Activated CD8-positive, alpha-beta memory T cell treated with anti-CD3 and anti-CD28 coated beads, Interleukin-2, amount 50 U/mL, for 48 hours (primary cell): ENCODE results near the gene KIF3A.

Experiments used
- DNase-seq: peaks from one replicate; pipeline ENCODE4 v3.0.0-alpha.2; 2020

Gene KIF3A

DNA sequence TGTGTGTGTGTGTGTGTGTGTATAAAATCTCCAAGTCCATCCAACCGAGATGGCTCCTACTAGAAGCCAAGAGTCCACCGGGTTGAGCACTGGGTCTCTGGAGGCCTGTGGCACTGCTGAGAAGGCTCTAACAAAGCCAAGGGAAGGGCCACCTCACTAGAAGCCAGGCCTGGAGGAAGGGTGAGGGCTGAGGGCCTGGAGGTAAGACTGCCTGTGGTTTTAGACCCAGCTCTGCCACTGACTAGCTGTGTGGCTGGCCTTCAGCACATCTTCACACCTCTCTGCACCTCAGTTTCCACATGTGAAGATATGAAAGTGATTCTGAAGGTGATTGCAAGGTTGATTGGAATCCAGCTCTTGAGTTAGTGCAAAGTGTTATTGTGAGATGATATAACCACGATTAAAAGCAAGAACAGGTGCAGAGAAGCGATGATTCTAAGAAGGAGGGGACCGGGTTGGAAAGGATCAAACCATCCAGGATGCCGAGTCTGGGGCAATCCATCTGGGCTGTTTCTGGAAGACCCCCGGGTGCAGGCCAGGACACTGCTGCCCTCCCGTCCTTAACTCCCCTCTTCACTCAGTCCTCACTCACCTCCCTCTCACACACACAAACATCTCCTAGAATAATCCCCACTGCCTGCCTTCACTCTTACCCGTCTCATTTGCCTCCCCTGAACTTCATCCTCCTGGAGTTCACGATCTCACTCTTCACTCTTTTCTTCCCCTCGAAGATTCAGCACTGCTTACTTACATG, 61.2 kb downstream of the KIF3A start:
- no peak for DNase-seq

DNA sequence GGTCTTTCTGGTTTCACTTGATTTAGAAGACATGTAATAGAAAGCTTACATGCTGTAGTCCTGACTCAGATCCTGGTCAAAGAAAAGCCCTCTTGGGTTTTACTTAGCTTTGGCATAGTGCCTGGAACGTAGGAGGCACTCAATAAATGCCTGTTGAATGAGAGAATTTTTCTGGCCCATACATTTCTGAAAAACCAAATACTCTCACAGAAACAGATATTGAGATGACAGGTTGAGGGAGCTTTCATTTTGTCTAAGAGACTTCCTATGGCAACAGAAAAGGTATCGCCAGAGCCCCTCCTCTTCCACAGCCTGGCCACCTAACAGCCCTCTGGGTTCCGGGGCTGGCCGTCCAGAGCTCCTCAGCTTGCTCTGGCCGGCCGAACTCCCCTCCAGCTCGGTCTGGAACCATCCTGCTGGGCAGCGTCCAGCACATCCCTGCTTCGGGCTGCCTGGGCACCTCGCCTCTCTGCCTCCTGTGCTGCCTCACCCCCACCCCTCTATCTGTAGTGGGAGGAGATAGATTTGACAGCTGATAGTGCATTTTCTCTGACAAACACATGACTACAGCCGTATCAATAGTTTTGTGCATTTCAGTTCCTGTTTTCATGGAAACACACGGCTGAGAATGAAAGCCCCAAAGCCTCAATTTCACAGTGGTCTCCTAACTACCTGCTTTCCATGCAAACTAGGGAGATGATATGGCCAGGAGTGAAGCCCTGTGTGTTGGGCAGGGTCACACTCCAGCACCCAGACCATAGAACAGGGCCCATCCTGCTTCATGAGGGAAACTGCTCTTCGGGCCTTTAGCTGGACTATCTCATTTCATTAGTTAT, 62.5 kb downstream of the KIF3A start:
- DNase-seq = no peak

DNA sequence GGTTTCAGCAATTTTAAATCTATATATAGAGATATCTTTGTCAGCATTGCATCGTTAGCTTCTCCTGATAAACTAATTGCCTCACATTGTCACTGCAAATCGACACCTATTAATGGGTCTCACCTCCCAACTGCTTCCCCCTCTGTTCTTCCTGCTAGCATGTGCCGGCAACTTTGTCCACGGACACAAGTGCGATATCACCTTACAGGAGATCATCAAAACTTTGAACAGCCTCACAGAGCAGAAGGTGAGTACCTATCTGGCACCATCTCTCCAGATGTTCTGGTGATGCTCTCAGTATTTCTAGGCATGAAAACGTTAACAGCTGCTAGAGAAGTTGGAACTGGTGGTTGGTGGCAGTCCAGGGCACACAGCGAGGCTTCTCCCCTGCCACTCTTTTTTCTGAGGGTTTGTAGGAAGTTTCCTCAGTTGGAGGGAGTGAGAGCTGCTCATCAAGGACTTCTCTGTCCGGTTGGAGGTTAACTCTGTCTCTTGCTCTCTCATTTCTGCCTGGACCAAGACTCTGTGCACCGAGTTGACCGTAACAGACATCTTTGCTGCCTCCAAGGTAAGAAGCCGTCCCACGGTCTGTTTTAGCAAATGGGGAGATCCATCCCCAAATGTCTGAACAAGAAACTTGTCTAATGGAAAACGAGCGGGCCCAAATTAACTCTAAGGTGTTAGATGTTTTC, 63.3 kb downstream of the KIF3A start, which contains the start of gene IL4:
TSS of gene IL4 (plus strand) at position 51 of the 692 bp plus-strand sequence. CDS start at position 113, 62 bp downstream.
- no peak for DNase-seq

DNA sequence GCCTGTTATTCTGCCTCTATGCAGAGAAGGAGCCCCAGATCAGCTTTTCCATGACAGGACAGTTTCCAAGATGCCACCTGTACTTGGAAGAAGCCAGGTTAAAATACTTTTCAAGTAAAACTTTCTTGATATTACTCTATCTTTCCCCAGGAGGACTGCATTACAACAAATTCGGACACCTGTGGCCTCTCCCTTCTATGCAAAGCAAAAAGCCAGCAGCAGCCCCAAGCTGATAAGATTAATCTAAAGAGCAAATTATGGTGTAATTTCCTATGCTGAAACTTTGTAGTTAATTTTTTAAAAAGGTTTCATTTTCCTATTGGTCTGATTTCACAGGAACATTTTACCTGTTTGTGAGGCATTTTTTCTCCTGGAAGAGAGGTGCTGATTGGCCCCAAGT, 63.9 kb downstream of the KIF3A start:
- DNase-seq = no peak

DNA sequence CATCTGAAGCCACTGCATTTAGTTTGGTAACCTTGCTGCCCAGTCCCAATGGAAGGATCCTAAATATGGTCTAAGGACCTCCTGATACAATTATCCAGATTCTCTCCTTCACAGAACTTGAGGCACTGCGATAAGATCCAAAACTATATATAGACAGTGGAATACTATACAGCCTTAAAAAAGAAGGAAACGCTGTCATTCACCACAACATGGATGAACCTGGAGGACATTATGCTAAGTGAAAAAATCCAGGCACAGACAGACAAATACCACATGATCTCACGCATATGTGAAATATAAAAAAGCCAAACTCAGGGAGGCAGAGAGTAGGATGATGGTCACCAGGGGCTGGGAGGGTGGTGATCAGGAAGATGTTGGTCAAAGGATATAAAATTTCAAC, 66.3 kb downstream of the KIF3A start:
- DNase-seq = no peak

DNA sequence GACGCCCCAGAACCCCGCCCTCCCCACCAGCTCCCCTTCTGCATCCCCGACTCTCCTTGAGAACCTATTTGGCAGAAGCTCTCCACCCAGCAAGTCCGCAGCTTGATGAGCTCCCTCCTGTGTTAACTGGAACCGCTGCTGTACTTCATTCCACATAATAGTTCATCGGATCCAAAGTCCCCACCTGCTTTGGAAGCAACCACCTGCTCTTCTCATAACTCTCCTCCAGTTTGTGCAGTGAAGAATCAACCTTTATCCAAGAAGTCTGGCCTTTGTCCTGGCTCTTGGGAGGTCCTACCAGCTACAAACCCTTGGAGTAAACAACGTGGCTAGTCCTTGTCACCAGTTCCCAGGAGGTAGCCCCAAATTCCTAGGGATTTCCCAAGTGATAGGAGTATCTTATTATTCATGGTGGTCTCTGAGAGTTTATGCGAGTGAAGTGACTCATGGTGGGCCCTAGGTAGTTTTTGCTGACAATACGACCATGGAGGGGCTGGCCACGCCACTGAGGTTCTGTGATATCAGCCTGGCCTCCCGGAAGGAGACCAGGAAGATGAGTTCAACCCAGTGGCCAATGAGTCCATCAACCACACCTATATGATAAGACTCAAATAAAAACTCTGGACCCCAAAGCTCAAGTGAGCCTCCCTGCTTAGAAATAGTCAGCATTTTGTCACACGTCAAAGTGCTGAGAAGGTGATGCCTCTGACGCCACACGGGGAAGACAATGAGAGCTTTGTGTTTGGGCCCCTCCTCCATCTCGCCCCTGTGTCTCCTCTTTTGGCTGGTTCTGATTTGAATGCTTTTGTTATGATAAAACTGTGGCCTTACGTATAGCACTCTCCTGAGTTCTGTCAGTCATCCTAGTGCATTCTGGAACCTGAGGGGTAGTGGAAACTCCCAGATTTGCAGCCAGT, 67.1 kb downstream of the KIF3A start:
- DNase-seq = no peak

DNA sequence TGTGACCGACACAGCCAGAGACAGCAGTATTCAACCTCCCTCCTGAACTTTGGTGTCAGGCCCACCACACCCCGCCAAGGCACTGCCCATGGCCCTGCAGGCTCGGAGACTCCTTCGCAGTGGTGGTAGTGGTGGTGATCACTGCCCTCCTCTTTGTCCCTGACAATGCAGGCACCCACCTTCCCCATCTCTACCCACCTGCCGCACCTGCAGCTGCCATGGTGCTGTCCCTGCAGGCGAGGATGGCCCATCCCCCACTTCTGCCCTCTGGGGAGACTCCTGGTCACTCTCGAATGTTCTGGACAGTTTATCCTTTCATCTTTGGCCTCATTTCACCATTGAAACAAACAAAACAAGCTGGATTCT, 67.9 kb downstream of the KIF3A start:
- DNase-seq = no peak

DNA sequence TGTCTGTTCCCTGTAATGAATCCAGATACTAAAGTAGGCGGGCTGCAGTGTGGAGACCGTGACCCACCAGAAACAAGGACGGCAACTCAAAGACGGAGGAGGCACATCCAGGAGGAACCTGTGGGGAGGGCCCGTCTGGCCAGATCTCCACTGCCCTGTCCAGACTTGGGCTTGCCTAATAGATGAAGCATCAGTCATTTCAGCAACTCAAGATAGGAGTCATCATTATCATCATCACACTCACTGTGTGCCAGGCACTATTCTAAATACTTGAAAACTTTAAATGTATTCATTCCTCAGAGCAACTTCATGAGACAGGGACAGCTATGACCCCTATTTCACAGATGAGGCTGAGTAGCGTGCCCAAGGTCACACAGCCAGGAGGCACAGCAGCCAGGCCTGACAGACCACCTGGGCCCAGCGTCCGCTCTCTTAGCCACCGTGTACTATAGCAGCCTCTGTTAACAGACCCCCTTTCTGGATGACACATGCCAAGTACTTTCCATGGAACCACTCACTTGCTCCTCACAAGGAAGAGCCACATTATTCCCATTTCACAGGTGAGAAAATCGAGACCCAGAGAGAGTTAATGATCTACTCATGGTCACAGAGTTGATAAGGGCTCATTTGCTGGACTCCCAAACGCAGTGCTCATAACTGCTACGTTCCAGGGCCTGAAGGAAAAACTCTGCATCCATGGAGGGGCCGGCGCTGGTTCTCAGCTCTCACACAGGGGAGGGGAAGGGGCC, 68.5 kb downstream of the KIF3A start:
- no peak for DNase-seq

DNA sequence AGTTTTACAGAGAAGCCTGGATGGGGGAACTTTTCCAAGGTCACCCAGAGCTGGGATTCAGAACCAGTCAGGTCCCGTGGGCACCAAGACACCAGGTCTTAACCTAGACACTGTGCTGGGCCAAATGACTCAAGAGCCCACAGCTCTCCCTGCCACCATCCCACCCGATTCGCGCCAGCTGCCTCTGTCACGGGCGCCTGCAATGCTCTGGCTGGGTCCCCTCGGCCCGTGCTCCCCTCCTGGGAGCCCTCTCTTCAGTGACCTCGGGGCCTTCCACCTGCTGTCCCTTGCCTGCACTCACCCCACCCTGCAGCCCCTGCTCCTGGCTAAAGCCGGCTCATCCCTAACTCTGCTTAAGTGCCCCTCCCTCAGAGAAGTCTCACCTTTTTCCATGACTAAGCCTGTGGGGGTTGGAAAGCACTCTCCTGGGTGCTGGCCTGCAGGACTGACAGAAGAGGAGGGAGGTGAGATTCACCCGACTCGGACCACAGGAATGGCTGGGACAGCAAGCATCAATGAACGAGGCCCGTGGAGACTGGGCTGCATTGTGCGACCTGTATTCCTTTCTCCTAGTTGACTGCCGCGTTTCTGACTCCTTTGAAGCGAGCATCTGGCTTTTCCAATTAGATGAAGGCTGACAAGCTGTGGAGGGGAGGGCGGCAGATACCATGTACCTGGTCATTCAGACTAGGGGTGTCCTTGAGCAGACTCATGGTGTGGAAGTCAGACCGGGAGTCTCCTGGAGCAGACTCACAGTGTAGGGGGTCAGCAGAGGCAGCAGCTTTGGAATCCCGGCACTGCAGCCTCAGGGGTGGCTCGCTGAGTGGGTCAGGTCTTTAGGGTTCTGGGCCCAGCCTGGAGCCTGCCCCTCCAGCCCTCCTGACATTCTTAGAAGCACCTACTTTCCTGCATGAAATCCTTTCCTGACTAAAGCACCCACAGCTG, 69.3 kb downstream of the KIF3A start:
- DNase-seq = no peak

DNA sequence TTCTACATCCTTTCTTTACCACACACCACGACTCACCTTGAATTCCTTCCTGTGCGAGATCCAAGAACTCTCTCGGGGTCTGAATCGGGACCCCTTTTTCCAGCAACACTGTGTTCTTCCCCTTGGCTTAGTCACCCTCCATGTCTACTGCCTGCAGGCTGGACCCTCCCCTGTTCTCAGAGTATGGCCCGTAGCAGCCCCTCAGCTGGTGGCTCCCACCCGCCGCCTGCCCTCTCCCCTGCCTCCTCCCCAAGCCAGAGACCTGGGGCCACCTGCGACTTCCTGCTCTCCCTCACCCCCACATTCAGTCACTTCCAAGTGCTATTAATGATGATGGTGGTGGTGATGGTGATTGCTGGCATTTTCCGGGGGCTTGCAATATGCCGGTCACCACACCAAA, 70.0 kb downstream of the KIF3A start:
- no peak for DNase-seq

DNA sequence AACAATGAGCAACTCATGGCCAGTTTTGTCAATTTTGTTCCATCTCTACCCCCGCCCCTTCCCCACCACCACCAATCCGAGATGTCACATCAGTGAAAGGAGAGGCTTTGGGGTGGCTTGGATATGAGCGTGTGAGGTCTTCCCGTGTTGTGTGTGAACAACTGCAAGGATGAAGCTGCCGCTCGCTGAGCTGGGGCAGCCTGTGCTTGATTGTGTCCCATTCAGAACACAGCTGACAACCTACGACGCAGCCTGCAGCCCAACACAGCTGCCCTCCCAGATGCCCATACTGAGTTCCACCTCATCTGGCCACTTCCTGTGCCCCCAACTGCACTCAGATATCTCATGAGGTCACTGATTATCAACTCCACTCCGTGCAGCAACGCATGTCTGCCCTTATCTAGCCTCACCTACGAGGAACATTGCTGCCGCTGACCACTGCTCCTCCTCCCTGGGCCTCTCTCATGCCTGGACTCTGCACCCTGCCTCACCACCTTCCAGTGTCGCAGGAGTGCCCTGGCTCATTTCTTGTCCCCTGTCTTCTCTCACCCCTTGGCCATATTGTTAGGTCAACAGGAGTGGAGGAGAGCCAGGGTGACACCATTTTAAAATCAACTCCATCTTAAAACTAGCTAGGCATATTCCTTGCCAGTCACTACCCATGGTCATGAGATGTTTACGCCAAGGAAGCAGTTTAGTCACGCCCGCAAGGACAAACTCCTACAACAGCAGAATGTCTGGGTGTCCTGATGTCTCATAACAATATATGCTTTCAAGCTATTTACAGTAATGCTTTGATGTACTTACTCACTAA, 70.8 kb downstream of the KIF3A start:
- no peak for DNase-seq

DNA sequence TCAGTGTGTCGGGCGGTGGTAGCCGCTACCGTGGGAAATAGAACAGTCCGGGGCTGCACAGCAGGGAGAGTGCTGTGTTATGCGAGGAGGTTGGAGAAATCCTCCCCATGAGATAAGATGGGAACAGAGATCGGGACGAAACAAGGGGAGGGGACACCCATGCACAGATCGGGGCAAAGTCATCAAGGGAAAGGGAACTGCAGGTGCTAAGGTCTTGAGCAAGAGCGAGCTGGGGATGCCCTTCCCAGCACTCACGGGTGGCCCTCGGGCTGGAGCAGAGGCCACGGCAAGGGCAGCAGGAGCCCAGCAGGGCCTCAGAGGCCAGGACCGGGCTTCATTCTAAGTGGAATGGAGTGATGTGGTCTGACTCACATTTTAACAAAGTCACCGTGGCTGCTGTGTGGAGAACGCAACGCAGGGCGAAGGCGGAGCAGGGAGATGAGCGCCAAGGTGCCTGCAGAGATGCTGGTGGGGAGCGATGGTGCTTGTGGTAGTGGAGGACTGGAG, 71.7 kb downstream of the KIF3A start:
- peak; percentile 47 for DNase-seq

DNA sequence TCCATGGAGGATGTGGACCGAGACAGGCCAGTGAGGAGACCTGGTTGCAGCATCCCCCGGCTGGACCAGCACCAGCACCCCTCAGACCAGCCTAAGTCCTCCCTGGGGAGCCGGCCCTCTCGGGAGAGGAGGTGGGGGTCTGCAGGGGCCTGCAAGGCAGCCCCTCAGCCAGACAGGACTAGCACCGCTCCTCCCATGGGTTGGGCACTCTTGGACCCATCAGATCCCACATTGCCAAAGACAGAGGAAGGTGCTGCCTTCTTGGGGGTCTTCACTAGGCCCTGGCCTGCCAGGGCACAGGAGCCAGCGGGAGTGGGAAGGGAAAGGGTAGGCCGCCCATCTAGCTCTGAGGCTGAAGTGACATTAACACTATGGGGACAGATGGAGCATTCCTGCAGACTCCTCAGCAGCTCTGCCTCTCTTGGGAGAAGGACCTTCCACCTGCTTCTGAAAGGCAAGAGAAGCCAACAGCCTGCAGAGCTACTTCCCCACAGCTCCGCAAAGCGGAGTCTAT, 72.6 kb downstream of the KIF3A start:
- DNase-seq = peak; percentile 52

DNA sequence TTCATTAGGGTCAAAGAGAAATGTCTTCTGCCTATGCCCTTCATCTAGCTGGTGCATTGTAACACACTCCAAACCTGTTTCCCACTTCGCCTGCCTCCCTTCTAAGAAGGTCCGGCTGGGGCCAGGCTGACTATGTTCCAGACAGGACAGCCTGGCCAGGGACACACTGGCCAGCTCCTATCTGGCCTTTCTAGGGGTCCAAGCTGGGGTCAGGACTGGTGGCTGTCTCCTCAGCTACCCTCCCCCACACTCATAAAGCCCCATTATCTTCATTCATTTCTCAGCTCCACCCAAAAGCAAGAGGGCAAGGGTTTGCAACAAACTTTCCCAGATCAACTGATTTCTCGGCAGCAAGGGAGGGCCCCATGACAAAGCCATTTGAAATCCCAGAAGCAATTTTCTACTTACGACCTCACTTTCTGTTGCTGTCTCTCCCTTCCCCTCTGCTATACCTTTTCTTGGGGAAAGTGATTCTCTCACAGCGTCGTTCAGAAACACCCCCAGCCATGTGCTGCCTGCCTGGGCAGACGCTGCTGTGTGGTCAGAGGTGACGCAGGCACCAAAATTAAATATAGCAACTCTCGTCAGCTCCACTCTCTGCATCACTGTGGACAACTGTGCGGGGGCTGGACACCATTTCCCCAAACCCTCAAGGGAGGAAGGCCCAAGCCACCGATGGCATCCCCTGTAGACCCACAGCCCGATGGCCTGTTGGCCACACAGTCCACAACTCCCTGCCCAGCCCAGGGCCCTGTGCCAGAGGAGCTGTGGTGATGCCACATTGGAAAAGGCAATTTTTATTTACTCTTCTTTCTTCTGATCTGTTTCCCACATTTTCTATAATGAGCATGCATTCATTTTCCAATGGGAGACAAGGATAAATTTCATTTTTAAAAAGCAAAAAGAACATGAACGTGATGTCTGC, 73.3 kb downstream of the KIF3A start:
- peak; percentile 54 for DNase-seq

DNA sequence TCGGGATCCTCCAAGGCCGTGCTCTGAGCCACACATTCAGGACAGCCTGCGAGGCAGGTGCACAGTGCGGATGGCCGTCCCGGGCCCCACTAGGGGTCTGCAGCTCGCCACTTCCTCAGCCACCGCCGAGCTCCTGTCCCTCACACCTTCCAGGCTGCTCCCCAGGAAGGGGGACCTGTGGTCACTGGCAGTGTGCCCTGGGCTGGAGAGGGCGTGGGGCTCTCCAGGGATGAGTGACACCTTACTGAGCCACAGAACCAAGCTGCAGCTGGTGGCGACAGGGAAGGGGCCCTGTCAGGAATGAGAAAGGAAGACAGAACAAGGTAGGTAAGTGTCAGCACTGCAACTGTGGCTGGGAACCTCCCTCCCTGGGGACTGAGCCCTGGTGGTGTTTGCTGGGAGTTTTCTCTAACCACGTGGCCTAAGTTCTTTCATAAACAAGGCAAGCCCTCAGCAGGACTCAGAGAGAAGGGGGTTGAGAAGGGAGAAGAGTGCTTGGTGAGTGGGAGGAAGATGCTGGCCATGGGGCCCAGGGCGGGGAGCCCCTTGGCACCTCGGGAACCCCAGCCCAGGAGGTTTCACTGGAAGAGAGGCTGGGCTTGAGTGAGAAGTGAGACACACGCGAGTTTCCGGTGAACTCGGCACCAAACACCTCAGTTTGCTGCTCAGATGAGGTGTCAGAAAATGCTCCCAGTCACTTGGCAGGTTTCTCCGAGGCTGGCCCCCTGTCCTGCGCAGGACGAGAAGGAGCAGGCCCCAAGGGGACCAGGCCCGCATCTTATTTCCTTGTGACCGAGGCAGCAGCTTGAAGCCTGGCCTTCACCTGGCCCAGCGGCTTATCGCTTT, 74.2 kb downstream of the KIF3A start:
- DNase-seq = peak; percentile 73

DNA sequence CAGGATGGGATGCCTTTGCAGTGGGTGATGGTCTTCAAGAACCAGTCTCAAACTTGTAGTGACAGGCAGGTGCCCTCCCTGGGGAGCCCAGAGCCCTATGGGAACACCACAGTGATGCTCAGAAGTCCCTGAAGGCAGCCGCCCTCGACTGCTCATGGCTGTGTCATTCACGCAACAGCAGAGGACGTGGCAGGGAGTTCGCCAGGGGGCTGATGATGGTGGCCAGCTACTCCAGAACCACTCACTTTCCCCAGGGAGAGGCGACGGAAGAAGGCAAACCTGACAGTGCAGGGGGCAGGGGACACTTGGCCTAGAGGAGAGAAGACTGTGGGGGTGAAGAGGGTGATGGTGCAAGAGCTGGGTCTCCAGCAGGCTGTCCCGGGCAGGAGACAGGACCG, 75.3 kb downstream of the KIF3A start:
- DNase-seq = peak; percentile 59
